ENCODE data around the gene P2RY6.

The P2RY6 gene

GRCh38 chr11:73320763-73321603 is 48.8 kb downstream of the P2RY6 start:
- no peak for DNase-seq

- peak; percentile 10 for DNase-seq
Measured at GRCh38 chr11:73321604-73322381, 49.7 kb downstream of the P2RY6 start.

- no peak for DNase-seq
Measured at GRCh38 chr11:73322382-73323306, 50.5 kb downstream of the P2RY6 start.

- no peak for DNase-seq
Measured at GRCh38 chr11:73323464-73323863, 51.3 kb downstream of the P2RY6 start.

DNA sequence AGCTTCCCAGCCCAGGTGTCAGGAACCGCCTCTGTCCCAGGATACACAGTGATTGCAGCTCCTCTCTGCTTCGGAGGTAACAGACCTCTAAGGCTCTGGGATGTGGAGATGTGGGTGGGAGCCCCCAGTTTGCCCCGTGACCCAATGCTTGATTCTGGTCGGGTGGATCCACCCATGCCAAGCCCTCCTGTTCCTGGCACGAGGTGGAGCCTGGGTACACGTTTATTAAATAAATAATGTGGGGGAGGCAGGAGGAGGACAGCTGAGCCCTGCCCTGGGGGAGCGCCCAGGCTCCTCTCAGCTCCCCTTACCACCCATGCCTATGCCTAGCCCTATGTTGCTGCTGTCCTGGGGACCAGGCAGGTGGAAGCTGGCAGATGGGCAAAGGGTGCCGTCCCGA is 52.0 kb downstream of the P2RY6 start:
- no peak for DNase-seq

DNA sequence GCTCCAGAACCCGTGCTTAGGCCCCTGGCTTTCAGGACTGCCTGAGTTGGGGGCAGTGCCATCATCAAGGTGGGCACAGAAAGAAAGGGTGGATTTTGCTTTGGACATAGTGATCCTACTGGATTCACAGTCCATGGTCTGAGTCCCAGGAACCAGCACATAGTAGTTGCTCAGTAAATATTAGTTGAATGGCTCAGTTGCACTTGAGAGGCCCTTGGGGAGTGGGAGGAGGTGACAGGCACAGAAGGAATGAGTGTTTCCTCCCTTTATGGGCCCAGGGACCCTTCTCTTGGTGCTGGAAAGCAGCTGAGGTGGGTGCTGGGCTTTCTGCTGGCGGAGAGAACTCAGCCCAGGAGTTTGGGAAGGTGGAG is 52.5 kb downstream of the P2RY6 start:
- no peak for DNase-seq

DNA sequence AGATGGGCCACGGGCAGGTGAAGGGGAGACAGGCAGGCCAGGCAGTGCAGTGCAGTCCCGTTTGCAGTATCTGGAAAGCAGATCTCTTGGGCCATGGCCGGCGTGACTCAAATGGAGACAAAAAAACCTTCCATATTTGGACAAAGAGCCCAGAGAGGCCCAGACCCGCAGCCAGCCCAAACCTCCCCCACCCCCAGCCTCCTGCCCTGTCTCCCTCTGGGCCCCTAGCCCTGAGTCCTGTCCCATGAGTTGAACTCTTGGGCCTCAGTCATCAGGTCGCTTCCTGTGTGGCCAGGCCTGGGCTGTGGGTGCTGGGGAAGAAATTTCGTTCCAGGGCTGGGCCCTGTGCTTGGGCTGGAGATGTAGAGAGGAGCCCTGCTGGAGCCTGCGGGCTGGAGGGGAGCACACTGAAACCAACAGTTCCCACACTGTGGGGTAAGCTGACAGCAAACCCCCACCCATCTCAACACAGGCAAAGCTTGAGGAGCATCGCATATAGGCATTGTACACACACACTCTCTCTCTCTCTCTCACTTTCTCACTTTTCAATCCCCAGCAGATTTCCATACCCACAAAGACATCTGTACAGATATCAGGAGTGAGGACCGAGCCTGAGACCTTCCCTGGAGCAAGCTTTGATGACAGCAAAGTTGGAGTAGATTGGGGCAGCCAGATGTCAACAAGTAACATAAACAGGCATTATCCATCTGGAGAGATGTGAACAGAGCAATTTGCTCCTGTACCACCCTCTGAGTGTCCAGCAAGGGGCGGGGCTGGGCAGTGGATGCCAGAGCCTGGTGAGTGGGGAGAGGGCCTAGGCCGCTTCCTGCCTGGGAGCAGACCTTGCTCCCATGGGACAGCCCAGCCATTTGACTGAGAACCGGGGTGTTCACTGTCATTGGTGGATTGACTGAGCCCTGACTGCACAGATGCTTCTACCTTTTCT is 53.2 kb downstream of the P2RY6 start:
- no peak for DNase-seq

DNA sequence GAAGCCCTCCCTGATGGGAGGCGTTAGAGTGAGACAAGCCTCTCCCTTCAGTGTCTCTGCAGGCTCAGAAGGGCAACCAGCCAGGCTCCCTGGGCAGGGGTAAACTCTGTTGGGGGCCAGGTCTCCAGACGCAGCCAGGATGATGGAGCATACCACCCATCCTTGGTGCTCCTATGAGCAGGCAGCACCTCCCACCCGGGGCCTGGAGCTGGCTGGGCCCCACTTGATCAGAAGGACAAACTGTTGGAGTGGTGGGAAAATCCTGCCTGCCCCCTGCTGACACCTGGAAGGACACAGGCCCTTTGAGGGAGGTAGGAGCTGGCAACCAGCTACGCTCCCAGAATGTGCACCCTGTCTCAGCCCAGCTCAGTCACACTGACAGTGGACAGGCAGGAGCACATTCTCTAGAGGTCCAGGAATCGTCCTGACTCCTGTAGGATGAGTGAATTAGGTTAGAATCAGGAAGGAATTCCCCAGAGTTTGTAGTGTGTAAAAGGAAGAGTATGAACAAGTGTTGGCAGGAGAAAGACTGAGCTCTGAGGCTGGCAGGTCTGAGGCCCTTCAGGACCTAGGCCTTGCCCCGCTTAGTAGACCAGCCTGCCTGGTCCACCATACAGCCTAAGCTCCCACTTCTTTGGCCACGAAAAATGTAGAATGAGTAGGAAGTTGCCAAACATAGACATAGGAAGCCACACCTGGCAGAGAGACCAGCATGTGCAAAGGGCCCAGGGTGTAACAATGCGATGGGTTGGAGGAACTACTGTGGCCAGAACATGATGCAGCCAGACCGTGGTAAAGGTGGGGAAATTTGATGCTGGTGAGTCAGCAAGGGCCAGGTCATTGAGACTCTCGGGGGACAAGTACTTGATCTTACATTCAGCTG is 55.0 kb downstream of the P2RY6 start:
- DNase-seq: peak; percentile 21

- DNase-seq: no peak
Measured at GRCh38 chr11:73327812-73328364, 55.8 kb downstream of the P2RY6 start.

DNA sequence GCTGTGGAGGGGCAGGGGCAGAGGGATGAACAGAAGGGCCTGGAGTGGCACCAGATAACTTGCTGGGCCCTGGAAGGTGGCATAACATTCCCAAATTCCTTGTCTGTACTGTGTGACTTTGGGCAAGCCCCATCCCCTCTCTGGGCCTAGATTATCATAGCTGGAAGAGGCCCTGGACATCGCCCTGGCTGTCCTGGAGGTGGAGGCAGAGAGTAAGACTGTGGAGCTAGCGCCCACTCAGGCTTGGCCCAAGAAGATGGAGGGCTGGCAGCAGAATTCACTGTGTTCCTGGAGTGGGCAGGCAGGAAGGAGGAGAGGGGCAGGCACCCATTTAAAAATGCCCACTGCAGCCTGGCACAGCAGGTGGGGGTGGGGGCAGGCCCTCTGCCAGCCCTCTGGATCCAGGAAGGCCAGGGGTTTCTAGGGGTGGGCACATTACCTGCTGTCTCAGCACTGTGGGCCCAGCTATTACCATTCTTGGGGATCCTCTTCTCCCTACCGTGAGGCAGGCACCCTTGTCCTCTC is 58.5 kb downstream of the P2RY6 start:
- no peak for DNase-seq

DNA sequence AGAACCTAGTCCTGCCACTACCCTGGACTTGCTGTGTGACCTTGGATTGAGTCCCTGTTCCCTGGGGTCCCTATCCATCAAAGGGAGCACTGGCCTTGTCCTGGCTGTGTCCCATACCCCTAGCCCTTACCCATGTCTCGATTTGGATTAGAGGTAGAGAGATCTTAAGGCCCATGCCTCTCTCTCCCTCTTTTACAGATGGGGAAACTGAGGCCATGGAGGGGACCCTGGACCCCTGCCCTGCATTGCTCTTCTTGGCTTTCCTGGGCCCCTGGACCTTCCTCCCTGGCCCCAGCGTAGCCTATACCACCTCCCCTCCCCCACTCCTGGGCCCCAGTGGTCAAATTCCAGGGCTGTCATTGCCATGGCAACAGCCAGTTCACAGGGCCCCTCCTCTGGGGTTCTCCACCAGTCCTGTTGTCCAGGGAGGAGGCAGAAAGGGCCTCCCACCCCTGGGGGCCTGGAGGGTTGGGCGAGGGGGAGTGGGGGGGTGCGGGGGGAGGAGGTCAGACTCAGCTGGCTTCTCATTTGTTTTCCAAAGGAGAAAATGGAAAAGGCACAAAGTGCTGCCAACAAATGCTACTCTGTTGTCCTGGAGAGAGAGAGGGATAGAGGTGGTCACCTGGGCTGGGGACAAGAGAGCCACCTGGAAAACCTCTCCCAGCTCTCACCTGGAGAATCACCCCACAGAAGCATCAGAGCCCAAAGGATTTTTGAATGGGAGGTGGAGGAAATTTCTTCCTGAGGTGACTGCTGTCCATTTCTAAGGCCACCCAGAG is 59.2 kb downstream of the P2RY6 start:
- no peak for DNase-seq

DNA sequence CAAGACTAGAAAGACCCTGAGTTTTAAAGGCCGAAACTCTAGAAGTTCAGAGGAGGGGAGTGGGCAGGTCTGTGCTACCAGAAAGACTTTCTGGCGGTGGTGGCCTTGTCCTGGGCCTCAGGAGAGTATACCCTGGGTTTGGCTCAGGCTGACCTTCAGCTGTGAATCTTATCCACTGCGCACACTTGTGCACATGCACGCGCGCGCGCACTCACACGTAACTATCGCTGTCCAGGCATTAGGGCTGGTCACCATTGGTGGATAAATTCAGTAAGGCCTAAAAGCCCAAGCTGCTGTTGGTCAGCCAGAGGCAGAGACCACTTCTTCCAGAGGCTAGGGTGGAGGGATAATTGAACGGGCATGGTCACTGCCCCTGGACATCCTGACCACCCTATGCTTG is 61.0 kb downstream of the P2RY6 start:
- no peak for DNase-seq

DNA sequence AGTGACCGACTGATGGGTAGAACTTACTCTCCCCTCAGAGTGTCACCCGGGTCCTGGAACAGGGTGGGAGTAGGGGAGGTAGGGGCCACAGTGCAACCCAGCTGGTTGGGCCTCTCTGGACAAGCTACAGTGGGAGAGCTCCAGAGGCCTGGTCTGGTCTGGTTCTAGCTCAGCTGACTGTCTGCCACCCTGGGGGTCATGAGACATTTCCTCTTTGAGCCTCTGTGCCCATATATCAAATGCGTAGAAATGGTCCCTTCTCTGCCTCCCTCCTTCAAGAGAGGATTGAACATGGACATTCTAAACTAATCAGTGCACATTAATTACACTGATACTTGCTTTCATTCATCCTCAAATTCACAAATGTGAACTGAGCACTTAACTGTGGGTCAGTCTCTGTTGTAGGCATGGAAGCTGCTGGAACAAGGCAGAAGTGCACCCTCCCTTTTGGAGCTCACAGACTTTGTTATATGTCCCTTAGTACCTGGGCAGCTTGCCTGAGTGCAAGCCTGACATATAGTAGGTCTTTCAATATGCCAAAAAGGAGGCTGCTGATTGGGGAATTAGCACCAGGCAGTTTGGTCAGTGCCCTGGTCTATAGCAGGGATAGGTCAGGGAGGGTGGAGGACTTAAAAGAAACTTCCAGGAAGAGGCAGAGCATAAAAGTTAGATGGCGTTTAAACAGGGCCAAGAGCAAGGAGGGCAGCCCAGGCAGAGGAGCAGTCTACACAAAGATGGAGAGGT is 61.7 kb downstream of the P2RY6 start:
- DNase-seq: no peak

- DNase-seq: no peak
Measured at GRCh38 chr11:73334384-73335203, 62.5 kb downstream of the P2RY6 start.

DNA sequence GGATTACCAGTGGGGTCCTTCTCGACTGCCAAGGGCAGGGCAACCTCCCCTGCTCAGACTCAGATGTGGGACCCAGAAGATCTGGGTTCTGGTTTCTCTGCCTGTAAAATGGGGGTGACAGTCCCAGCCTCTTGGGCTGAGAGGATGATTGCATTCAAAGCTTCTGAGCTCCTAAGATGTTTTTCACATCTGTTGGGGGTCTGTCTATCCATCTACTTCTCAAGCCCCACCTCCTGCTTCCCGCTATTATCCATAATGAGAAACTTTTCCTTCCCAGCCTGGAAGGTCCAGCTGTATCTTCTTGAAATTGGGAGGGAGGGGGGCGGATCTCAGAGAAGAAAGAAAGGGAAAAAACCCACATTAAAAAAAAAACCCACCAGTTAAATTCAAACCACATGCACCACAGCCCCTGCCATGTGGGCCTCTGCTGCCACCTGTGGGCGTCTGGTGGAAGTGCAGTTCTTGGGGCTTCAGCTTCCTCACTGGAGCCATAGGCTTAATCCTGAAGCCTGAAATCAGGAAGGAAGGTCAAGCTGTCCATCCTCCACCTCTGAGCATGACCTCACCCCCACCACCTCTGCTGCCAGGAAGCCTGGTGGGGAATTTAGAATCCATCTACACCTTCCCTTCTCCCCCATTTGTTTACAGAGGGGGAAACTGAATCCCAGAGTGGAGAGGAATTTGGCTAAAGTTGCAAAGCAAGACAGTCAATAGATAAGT is 63.2 kb downstream of the P2RY6 start:
- DNase-seq: peak; percentile 64

DNA sequence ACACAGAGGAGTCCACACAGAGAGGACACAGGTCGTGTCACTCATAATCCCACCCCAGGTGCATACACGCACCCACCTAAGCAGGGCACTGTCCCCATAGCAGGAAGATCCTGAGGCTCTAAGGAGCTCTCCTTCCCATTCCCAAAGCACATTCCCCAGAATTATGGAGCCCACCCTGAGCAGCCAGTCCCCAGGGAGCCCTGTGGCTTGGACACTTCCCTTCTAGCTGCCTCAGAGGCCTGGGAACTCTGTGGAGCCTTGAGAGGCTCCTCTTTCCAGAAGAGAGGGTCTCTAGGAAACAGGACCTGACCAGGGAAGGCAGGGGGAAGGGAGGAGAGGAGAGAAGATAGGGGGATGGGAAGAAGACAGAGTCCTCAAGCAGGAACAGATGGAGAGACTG is 65.7 kb downstream of the P2RY6 start:
- no peak for DNase-seq

- no peak for DNase-seq
Measured at GRCh38 chr11:73338279-73338678, 66.1 kb downstream of the P2RY6 start.
